ENCODE data around the gene WDR48.

WDR48 gene

GRCh38 chr3:39103324-39103693 is 51.5 kb downstream of the WDR48 start:
- no peak for DNase-seq

- DNase-seq: no peak
These were observed 52.2 kb downstream of the WDR48 start for GRCh38 chr3:39103791-39104552.

GRCh38 chr3:39104961-39105686 is 53.3 kb downstream of the WDR48 start:
- no peak for DNase-seq

- DNase-seq: no peak
These were observed 53.9 kb downstream of the WDR48 start for GRCh38 chr3:39105687-39106063.

GRCh38 chr3:39106281-39106811 is 54.5 kb downstream of the WDR48 start:
- DNase-seq: no peak

- DNase-seq: no peak
These were observed 55.1 kb downstream of the WDR48 start for GRCh38 chr3:39106851-39107387.

GRCh38 chr3:39107388-39108199 is 55.8 kb downstream of the WDR48 start, which contains the start of the genes GORASP1 and TTC21A:
GORASP1 (minus strand) TSS chr3:39107627; CDS start chr3:39107541, 86 bp downstream.
TTC21A (plus strand) TSS chr3:39107680; CDS start chr3:39107838, 158 bp downstream.
- DNase-seq: peak; percentile 75 to 85

GRCh38 chr3:39108200-39108710 is 56.4 kb downstream of the WDR48 start:
- peak; percentile 52 to 53 for DNase-seq

GRCh38 chr3:39109086-39109485 is 57.3 kb downstream of the WDR48 start:
- no peak for DNase-seq

- DNase-seq: no peak
These were observed 58.3 kb downstream of the WDR48 start for GRCh38 chr3:39110041-39110639.

- DNase-seq: no peak
These were observed 60.3 kb downstream of the WDR48 start for GRCh38 chr3:39112113-39112512.

GRCh38 chr3:39112535-39112934 is 60.7 kb downstream of the WDR48 start:
- no peak for DNase-seq

GRCh38 chr3:39113291-39113690 is 61.5 kb downstream of the WDR48 start:
- no peak for DNase-seq

- no peak for DNase-seq
These were observed 62.6 kb downstream of the WDR48 start for GRCh38 chr3:39114456-39114855.

- no peak for DNase-seq
These were observed 64.1 kb downstream of the WDR48 start for GRCh38 chr3:39115870-39116269.

GRCh38 chr3:39118079-39118478 is 66.3 kb downstream of the WDR48 start:
- DNase-seq: no peak

GRCh38 chr3:39118931-39119660 is 67.3 kb downstream of the WDR48 start:
- no peak for DNase-seq

GRCh38 chr3:39121621-39122020 is 69.8 kb downstream of the WDR48 start:
- no peak for DNase-seq

GRCh38 chr3:39122813-39123212 is 71.0 kb downstream of the WDR48 start:
- DNase-seq: no peak

- no peak for DNase-seq
These were observed 73.3 kb downstream of the WDR48 start for GRCh38 chr3:39124876-39125840.
